ENCODE measurements around the gene PDSS2. TPM values are rescaled to one million over a fixed set of nuclear protein-coding genes. Genes with fewer than 3 reads are reported as not detected.

Gene PDSS2
- total and polyA plus RNA-seq, 2 of the 8 experiments (the other 6 are each of a cell fraction or from before 2014, with no cell fraction given), result 10.7 to 16.1 TPM

- H2BK12ac ChIP-seq (ENCODE audit: low read depth, low read length), result no peak overlapping the region
- H3K27me3 ChIP-seq (replicated peaks in 1 of 4; ENCODE audit: control insufficient read depth in 3 of 4, extremely low read depth in 1 of 4, insufficient read depth in 3 of 4, low read length in 3 of 4), result no peaks in the 10 kb centered on the region
- H2AK5ac ChIP-seq (ENCODE audit: low read depth, low read length), result no peak overlapping the region
- DNase-seq (ENCODE audit: low read depth in 1 of 2, low spot score in 2 of 2) (no peak), FAIRE-seq (no peak)
- no peak overlapping the region for H2BK20ac ChIP-seq (ENCODE audit: low read length)
- no peak overlapping the region for H3K27ac ChIP-seq (ENCODE audit: low read depth, low read length)
- H4K5ac ChIP-seq (ENCODE audit: insufficient read length, low read depth, low read length), result no peak overlapping the region
- no peak overlapping the region for H2BK120ac ChIP-seq (replicated peaks; ENCODE audit: low read depth, low read length)
- no peak overlapping the region for H3K9ac ChIP-seq (replicated peaks in 1 of 4; ENCODE audit: extremely low read depth in 1 of 4, low read depth in 3 of 4, low read length in 3 of 4)
- no peaks in the 10 kb centered on the region for H3K79me2 ChIP-seq (ENCODE audit: control insufficient read depth in 1 of 2, insufficient read depth in 2 of 2, low read length in 2 of 2)
- no peak overlapping the region for H3K4me2 ChIP-seq (ENCODE audit: insufficient read depth in 1 of 2, low read depth in 2 of 2, low read length in 2 of 2)
- no peak overlapping the region for H3K4me3 ChIP-seq (ENCODE audit: extremely low read depth in 1 of 4, insufficient read depth in 2 of 4, low read depth in 3 of 4, low read length in 4 of 4)
- 94% methylated on average over 1 of the region's 1 CpG; no CpG with 5 or more reads in 1 of the 2 experiments for WGBS, 2 experiments (ENCODE audit: extremely low coverage in 1 of 2, insufficient coverage in 1 of 2, insufficient read length in 1 of 2, insufficient replicate concordance in 2 of 2, low coverage in 1 of 2, low lambda C conversion rate in 2 of 2, missing lambda C conversion rate in 1 of 2)
- H2BK5ac ChIP-seq (ENCODE audit: low read depth, low read length), result no peak overlapping the region
- no peak overlapping the region for H3K14ac ChIP-seq (ENCODE audit: insufficient read length)
- no peak overlapping the region for H3K4ac ChIP-seq (replicated peaks; ENCODE audit: insufficient read length, low read depth, low read length)
- H3K23me2 ChIP-seq (ENCODE audit: low read depth, low read length), result no peaks in the 10 kb centered on the region; the same call in 1 of the 2 replicates
- H2AFZ ChIP-seq (ENCODE audit: low read length), result no peak overlapping the region
- no peak overlapping the region for H2BK15ac ChIP-seq (ENCODE audit: low read length)
- H3K23ac ChIP-seq (ENCODE audit: insufficient read length), result no peak overlapping the region
- POLR2A ChIA-PET (ENCODE audit: partially characterized antibody), result interaction anchor here (0.6 kb wide), 1 partner anchor 86 kb away, joined by 3 read pairs; no protein-coding TSS in a partner anchor
- H4K91ac ChIP-seq (replicated peaks; ENCODE audit: insufficient read length, low read length), result no peak overlapping the region
- H4K20me1 ChIP-seq (replicated peaks in 1 of 2; ENCODE audit: control insufficient read depth in 1 of 2, insufficient read depth in 2 of 2, low read length in 2 of 2), result no peaks in the 10 kb centered on the region
- no peaks in the 10 kb centered on the region for H3K79me1 ChIP-seq (ENCODE audit: low read depth, low read length)
- no peak overlapping the region for H3K56ac ChIP-seq (replicated peaks; ENCODE audit: insufficient read length, low read depth, low read length)
- H4K8ac ChIP-seq (ENCODE audit: extremely low read depth, insufficient read depth, low read length), result no peak overlapping the region
- H3K9me3 ChIP-seq (ENCODE audit: insufficient read depth in 2 of 2, low read depth in 1 of 2, low read length in 1 of 2), result no peaks in the 10 kb centered on the region
- H3K36me3 ChIP-seq (ENCODE audit: control insufficient read depth in 2 of 4, insufficient read depth in 4 of 4, low read length in 3 of 4), result no peaks in the 10 kb centered on the region
- no peaks in the 10 kb centered on the region for H3K4me1 ChIP-seq (replicated peaks in 1 of 4; ENCODE audit: control insufficient read depth in 3 of 4, insufficient read depth in 4 of 4, low read length in 3 of 4)
- CTCF ChIA-PET (ENCODE audit: partially characterized antibody), result interaction anchor here (0.9 to 1.0 kb wide), 2 partner anchors 70 to 338 kb away, joined by 3 read pairs; no protein-coding TSS in a partner anchor
- no peak for TF ChIP-seq GABPA (IDR thresholded peaks at IDR 0.05; ENCODE audit: borderline replicate concordance, insufficient read depth, low read length)
- TF ChIP-seq TAF1 (IDR thresholded peaks at IDR 0.05; ENCODE audit: low read depth, low read length), result no peak
- TF ChIP-seq, protein P1, sequence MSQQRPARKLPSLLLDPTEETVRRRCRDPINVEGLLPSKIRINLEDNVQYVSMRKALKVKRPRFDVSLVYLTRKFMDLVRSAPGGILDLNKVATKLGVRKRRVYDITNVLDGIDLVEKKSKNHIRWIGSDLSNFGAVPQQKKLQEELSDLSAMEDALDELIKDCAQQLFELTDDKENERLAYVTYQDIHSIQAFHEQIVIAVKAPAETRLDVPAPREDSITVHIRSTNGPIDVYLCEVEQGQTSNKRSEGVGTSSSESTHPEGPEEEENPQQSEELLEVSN (IDR thresholded peaks at IDR 0.05), result no peak
- TF ChIP-seq NRF1 (IDR thresholded peaks at IDR 0.05; ENCODE audit: low read depth, low read length), result no peak
- TF ChIP-seq SIX5 (IDR thresholded peaks at IDR 0.05; ENCODE audit: low read depth, low read length), result no peak
- no peak for TF ChIP-seq SRF (IDR thresholded peaks at IDR 0.05; ENCODE audit: low read depth, low read length)
- TF ChIP-seq ZNF274 (IDR thresholded peaks at IDR 0.05; ENCODE audit: borderline replicate concordance, extremely low read depth, low read length), result no peak
- TF ChIP-seq RBBP5 (IDR thresholded peaks at IDR 0.05; ENCODE audit: borderline replicate concordance, low read depth, low read length), result no peak
- TF ChIP-seq GTF2F1 (IDR thresholded peaks at IDR 0.05; ENCODE audit: borderline replicate concordance, low read depth, low read length), result no peak
- no peak for TF ChIP-seq SP1 (IDR thresholded peaks at IDR 0.05; ENCODE audit: low read depth, low read length)
- no peak for TF ChIP-seq CHD2 (IDR thresholded peaks at IDR 0.05; ENCODE audit: low read length)
- no peak for TF ChIP-seq KDM1A (IDR thresholded peaks at IDR 0.05; ENCODE audit: borderline replicate concordance, low read length)
- no peak for TF ChIP-seq SP2 (IDR thresholded peaks at IDR 0.05; ENCODE audit: low read length)
- TF ChIP-seq SAP30 (IDR thresholded peaks at IDR 0.05; ENCODE audit: insufficient read depth, insufficient replicate concordance, low read length), result no peak
- no peak overlapping the region for H3K18ac ChIP-seq (ENCODE audit: extremely low read depth, low read length)
These were observed 118.5 kb downstream of the PDSS2 start for GRCh38 chr6:107340881-107341280.
